Smooth muscle cell (in vitro differentiated cells): ENCODE measurements around the gene SLC10A3. TPM values are rescaled to one million over a fixed set of nuclear protein-coding genes. Genes with fewer than 3 reads are reported as not detected.

Experiments used
- DNase-seq: peaks from one replicate; lab custom pipeline; 2025; ENCODE audit not compliant: unreplicated experiment; lab: John Stamatoyannopoulos, UW
- H2AFZ ChIP-seq: fragments of 200-600 bp; sonication (generic); 2 replicates; pipeline ENCODE4 v1.6.0; 2016; ENCODE audit warnings: antibody characterized with exemption, low read depth, mild to moderate bottlenecking
- H3F3A ChIP-seq: fragments of 200-600 bp; sonication (generic); 2 replicates; pipeline ENCODE4 v1.6.0; 2017; ENCODE audit warnings: antibody characterized with exemption, low read depth
- H3K27ac ChIP-seq: fragments of 200-600 bp; sonication (generic); 2 replicates; pipeline ENCODE4 v1.5.1; 2016; ENCODE audit warnings: low read depth, mild to moderate bottlenecking
- H3K27me3 ChIP-seq: fragments of 200-600 bp; sonication (generic); 2 replicates; pipeline ENCODE4 v1.6.1; 2016; ENCODE audit warnings: low read depth, mild to moderate bottlenecking
- H3K36me3 ChIP-seq: fragments of 200-600 bp; sonication (generic); 2 replicates; pipeline ENCODE4 v1.5.1; 2016; ENCODE audit warnings: low read depth
- H3K4me1 ChIP-seq: fragments of 200-600 bp; sonication (generic); 2 replicates; pipeline ENCODE4 v1.5.1; 2016; ENCODE audit warnings: low read depth
- H3K4me2 ChIP-seq: fragments of 200-600 bp; sonication (generic); 2 replicates; pipeline ENCODE4 v1.6.0; 2016; ENCODE audit warnings: mild to moderate bottlenecking
- H3K4me3 ChIP-seq: fragments of 200-600 bp; sonication (generic); 2 replicates; pipeline ENCODE4 v1.5.1; 2016; ENCODE audit warnings: mild to moderate bottlenecking
- H3K79me2 ChIP-seq: fragments of 200-600 bp; sonication (generic); 2 replicates; pipeline ENCODE4 v1.6.0; 2016; ENCODE audit warnings: low read depth, mild to moderate bottlenecking
- H3K9ac ChIP-seq: fragments of 200-600 bp; sonication (generic); 2 replicates; pipeline ENCODE4 v1.6.0; 2016; ENCODE audit warnings: low read depth
- H3K9me3 ChIP-seq: fragments of 200-600 bp; sonication (generic); replicated peaks from 2 replicates; pipeline ENCODE4 v1.5.1; 2016; ENCODE audit warnings: low read depth
- H4K20me1 ChIP-seq: fragments of 200-600 bp; sonication (generic); 2 replicates; pipeline ENCODE4 v1.6.0; 2016; ENCODE audit warnings: low read depth
- WGBS: methylation state at CpG from one replicate; pipeline ENCODE4 v1.1.7; 2016; ENCODE audit warnings: low lambda C conversion rate; 5-methylcytosine and 5-hydroxymethylcytosine counted together
- polyA plus RNA-seq: library from polyadenylated mRNA; unstranded; fragments of >200 nt; fragmentation: Nextera tagmentation; extraction: Ambion mirVana; gene quantifications from 2 replicates; pipeline ENCODE4 v1.2.1, GENCODE V29; 2016
- total RNA-seq: library from RNA; depleted of rRNA; stranded (reverse); fragments of >200 nt; gene quantifications from 2 replicates; pipeline ENCODE4 v1.2.3, GENCODE V29; 2014
- TF ChIP-seq, protein P1 (sequence below): fragments of 200-600 bp; sonication (generic); IDR thresholded peaks from 2 replicates; pipeline ENCODE4 v1.5.1; 2017; ENCODE audit warnings: borderline replicate concordance, mild to moderate bottlenecking, antibody characterized with exemption; ENCODE audit not compliant: insufficient read depth, poor library complexity, severe bottlenecking

SLC10A3 gene
- total and polyA plus RNA-seq, 2 experiments from 2014 or later: 34.7 to 52.1 TPM

DNA sequence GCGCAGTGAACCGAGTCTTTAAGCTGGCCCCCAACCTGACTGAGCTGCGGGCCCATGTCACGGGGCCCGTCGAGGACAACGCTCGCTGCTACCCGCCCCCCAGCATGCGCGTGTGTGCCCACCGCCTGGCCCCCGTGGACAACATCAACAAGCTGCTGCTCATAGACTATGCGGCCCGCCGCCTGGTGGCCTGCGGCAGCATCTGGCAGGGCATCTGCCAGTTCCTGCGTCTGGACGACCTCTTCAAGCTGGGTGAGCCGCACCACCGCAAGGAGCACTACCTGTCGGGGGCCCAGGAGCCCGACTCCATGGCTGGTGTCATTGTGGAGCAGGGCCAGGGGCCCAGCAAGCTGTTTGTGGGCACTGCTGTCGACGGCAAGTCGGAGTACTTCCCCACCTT, 30.1 kb downstream of the SLC10A3 start:
- Histone ChIP-seq H2AFZ (no peak overlapping the region), H3F3A (no peaks in the 10 kb centered on the region), H3K4me3 (peak overlapping the region; percentile 64), H3K9ac (no peak overlapping the region), H3K4me1 (peaks cover 6% of the 10 kb centered on the region), H3K4me2 (peak overlapping the region; percentile 88), H3K79me2 (peaks cover 37% of the 10 kb centered on the region), H3K27me3 (no peaks in the 10 kb centered on the region), H3K9me3 (no peaks in the 10 kb centered on the region), H3K27ac (no peak overlapping the region), H4K20me1 (peaks cover 57% of the 10 kb centered on the region), H3K36me3 (no peaks in the 10 kb centered on the region)
- WGBS: 88% methylated on average over 26 of the region's 26 CpGs
- TF ChIP-seq, protein P1, sequence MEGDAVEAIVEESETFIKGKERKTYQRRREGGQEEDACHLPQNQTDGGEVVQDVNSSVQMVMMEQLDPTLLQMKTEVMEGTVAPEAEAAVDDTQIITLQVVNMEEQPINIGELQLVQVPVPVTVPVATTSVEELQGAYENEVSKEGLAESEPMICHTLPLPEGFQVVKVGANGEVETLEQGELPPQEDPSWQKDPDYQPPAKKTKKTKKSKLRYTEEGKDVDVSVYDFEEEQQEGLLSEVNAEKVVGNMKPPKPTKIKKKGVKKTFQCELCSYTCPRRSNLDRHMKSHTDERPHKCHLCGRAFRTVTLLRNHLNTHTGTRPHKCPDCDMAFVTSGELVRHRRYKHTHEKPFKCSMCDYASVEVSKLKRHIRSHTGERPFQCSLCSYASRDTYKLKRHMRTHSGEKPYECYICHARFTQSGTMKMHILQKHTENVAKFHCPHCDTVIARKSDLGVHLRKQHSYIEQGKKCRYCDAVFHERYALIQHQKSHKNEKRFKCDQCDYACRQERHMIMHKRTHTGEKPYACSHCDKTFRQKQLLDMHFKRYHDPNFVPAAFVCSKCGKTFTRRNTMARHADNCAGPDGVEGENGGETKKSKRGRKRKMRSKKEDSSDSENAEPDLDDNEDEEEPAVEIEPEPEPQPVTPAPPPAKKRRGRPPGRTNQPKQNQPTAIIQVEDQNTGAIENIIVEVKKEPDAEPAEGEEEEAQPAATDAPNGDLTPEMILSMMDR: no peak
- DNase-seq: no peak

DNA sequence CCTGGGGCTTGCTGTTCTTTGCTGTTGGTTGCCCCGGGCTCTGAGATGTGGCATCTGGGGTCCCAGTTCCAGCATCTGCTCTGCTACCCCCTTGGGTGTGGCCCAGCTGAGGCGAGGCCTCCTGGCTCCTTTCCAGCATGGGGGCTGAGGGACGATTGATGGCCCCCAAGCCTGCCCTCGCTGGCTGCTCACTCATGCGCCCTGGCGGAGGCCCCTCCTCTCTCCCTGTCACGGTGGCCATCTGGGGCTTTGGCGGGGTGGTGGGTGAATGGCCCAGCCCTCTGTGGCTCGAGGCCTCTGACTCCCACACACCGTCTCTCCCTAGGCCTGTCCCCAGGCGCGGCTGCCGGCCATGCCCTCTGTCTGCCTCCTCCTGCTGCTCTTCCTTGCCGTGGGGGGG, 30.6 kb downstream of the SLC10A3 start:
- Histone ChIP-seq H3K36me3 (no peaks in the 10 kb centered on the region), H4K20me1 (peaks cover 53% of the 10 kb centered on the region), H3K79me2 (peaks cover 37% of the 10 kb centered on the region), H3K9ac (no peak overlapping the region), H3F3A (no peaks in the 10 kb centered on the region), H2AFZ (no peak overlapping the region), H3K4me1 (peaks cover 6% of the 10 kb centered on the region), H3K27me3 (no peaks in the 10 kb centered on the region), H3K4me2 (peak overlapping the region; percentile 88), H3K9me3 (no peaks in the 10 kb centered on the region), H3K4me3 (peak overlapping the region; percentile 64), H3K27ac (no peak overlapping the region)
- TF ChIP-seq, protein P1: no peak
- 64% methylated on average over 14 of the region's 14 CpGs for WGBS
- no peak for DNase-seq

DNA sequence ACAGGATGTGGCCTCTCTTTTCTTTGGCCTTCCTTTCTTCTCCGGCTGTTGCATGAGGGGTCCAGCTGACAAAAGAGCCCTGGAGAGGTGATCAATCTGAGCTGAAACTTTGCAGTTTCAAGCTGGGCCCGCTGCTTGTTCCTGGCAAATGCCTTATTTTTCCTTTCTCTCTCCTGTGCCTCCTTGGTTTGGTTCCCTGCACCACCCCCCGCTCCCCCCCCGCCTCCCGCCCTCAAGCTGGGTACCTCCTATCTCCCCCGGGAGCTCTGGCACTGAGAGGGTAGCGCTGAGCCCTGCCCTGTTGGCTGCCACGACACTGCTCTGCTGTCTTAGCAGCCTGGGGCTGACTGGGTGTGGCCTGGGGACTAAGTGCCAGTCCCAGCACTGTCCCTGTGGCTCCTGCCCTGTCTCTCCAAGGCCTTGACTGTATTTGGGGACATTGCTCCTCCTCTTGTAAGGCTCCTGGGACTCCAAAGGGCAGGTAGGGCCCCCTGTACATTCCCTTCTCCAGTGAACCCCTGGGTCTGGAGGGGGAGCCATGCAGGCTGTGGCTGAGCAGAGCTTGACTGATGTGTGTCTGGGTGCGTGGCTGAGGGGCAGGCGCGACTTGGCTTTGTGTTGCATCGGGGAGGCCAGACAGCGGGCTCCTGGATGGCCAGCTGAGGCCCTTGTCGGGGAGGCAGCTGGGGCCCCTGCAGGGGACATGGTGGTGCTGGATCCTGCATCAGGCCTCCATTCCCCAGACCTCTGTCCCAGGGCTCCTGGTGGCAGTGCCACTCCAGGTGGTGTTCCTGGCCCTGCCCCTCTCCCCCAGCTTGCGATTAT, 31.3 kb downstream of the SLC10A3 start:
- peak overlapping the region; percentile 88 for H3K4me2 ChIP-seq
- TF ChIP-seq, protein P1: no peak
- 59% methylated on average over 15 of the region's 15 CpGs for WGBS
- peaks cover 37% of the 10 kb centered on the region for H3K79me2 ChIP-seq
- peak overlapping the region; percentile 60 for H3K9ac ChIP-seq
- no peaks in the 10 kb centered on the region for H3K36me3 ChIP-seq
- H3F3A ChIP-seq: no peaks in the 10 kb centered on the region
- no peak overlapping the region for H2AFZ ChIP-seq
- peaks cover 46% of the 10 kb centered on the region for H4K20me1 ChIP-seq
- no peak overlapping the region for H3K27ac ChIP-seq
- H3K27me3 ChIP-seq: no peaks in the 10 kb centered on the region
- H3K4me3 ChIP-seq: peak overlapping the region; percentile 64
- H3K9me3 ChIP-seq: no peaks in the 10 kb centered on the region
- DNase-seq: no peak
- peaks cover 6% of the 10 kb centered on the region for H3K4me1 ChIP-seq
